Measurements from ENCODE around the gene DCST2. TPM values are rescaled to one million over a fixed set of nuclear protein-coding genes. Genes with fewer than 3 reads are reported as not detected.

Gene DCST2
- total and polyA plus RNA-seq, 2 of the 8 experiments (the other 6 are each of a cell fraction or from before 2014, with no cell fraction given) = 0.43 to 2.1 TPM

DNA sequence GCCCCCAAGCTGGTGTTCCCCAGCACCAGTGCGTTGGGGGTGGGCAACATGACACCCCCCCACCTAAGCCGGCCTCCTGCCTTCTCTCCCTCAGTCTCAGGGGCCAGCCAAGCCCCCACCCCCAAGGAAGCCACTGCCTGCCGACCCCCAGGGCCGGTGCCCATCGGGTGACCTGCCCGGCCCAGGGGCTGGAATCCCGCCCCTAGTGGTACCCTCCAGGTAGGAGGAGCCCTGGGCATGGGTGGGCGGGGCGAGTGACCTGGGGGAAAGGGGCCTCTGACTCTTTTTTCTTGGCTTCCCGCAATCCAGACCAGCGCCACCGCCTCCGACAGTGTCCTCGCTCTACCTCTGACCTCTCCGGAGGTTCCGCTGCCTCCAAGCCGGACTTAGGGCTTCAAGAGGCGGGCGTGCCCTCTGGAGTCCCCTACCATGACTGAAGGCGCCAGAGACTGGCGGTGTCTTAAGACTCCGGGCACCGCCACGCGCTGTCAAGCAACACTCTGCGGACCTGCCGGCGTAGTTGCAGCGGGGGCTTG lies 28.6 kb upstream of the DCST2 start (continued):
- TF ChIP-seq, protein P1, sequence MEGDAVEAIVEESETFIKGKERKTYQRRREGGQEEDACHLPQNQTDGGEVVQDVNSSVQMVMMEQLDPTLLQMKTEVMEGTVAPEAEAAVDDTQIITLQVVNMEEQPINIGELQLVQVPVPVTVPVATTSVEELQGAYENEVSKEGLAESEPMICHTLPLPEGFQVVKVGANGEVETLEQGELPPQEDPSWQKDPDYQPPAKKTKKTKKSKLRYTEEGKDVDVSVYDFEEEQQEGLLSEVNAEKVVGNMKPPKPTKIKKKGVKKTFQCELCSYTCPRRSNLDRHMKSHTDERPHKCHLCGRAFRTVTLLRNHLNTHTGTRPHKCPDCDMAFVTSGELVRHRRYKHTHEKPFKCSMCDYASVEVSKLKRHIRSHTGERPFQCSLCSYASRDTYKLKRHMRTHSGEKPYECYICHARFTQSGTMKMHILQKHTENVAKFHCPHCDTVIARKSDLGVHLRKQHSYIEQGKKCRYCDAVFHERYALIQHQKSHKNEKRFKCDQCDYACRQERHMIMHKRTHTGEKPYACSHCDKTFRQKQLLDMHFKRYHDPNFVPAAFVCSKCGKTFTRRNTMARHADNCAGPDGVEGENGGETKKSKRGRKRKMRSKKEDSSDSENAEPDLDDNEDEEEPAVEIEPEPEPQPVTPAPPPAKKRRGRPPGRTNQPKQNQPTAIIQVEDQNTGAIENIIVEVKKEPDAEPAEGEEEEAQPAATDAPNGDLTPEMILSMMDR (IDR thresholded peaks at IDR 0.05; ENCODE audit: control extremely low read depth in 1 of 3, insufficient read depth in 1 of 3, low read depth in 1 of 3, low read length in 3 of 3) = peak in 2 of 3 experiments; percentile 44 to 56; a peak in 3 of 4 replicates
- TF ChIP-seq BACH1 (IDR thresholded peaks at IDR 0.05; ENCODE audit: low read length) = no peak
- no peak for TF ChIP-seq JUND (IDR thresholded peaks at IDR 0.05; ENCODE audit: low read length)

Data from H1 (cell line).